ENCODE data around the gene FH. TPM values are rescaled to one million over a fixed set of nuclear protein-coding genes. Genes with fewer than 3 reads are reported as not detected.

FH gene
- total RNA-seq, 4 donors from 2014 or later, result 37.2 to 65.8 (median 45.2) TPM

GRCh38 chr1:241499910-241500309 lies 19.6 kb downstream of the FH start:
- H3K4me3 ChIP-seq (ENCODE audit: low read depth, poor library complexity, severe bottlenecking), result no peak overlapping the region
- WGBS, 2 donors, result 70 to 71% methylated on average over 2 of the region's 2 CpGs
- intact Hi-C loops (cut with DNase I; ENCODE audit: low total_unique reads), result no loop called here
- no peak for TF ChIP-seq POLR2A (IDR thresholded peaks at IDR 0.05)
- TF ChIP-seq, protein P1, sequence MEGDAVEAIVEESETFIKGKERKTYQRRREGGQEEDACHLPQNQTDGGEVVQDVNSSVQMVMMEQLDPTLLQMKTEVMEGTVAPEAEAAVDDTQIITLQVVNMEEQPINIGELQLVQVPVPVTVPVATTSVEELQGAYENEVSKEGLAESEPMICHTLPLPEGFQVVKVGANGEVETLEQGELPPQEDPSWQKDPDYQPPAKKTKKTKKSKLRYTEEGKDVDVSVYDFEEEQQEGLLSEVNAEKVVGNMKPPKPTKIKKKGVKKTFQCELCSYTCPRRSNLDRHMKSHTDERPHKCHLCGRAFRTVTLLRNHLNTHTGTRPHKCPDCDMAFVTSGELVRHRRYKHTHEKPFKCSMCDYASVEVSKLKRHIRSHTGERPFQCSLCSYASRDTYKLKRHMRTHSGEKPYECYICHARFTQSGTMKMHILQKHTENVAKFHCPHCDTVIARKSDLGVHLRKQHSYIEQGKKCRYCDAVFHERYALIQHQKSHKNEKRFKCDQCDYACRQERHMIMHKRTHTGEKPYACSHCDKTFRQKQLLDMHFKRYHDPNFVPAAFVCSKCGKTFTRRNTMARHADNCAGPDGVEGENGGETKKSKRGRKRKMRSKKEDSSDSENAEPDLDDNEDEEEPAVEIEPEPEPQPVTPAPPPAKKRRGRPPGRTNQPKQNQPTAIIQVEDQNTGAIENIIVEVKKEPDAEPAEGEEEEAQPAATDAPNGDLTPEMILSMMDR (IDR thresholded peaks at IDR 0.05), result no peak
- DNase-seq (ENCODE audit: low spot score in 2 of 2), result no peak

DNA sequence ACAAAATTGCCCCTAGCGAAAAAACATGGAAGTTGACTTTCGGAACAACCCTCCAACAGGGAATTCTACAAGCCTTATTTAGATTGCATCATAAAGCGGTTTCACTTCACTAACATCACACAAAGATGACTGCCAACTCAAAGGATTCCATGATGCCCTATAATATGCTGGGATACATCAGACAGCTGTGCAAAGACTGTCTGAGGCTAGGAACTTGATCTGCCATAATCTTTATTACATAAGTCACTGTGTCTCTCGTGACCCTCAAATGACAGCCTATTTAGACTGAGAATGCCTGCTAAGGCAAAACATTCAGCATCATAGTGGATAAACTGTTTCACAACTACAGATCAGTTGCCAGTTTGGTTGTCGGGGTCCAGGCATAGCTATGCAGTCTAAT lies 23.8 kb downstream of the FH start:
- intact Hi-C loops (cut with DNase I; ENCODE audit: low total_unique reads), result no loop called here
- no peak for TF ChIP-seq POLR2A (IDR thresholded peaks at IDR 0.05)
- TF ChIP-seq, protein P1 (IDR thresholded peaks at IDR 0.05), result no peak
- 94 to 99% methylated on average over 5 of the region's 5 CpGs for WGBS, 2 donors
- H3K4me3 ChIP-seq (ENCODE audit: low read depth, poor library complexity, severe bottlenecking), result no peak overlapping the region
- no peak for DNase-seq (ENCODE audit: low spot score in 2 of 2)

- no peak for DNase-seq (ENCODE audit: low spot score in 2 of 2)
- intact Hi-C loops (cut with DNase I; ENCODE audit: low total_unique reads), result no loop called here
- no peak overlapping the region for H3K4me3 ChIP-seq (ENCODE audit: low read depth, poor library complexity, severe bottlenecking)
- TF ChIP-seq POLR2A (IDR thresholded peaks at IDR 0.05), result no peak
- TF ChIP-seq, protein P1 (IDR thresholded peaks at IDR 0.05), result no peak
- WGBS, 2 donors, result 100% methylated on average over 1 of the region's 1 CpG
These were observed 30.8 kb downstream of the FH start for GRCh38 chr1:241488739-241489138.

DNA sequence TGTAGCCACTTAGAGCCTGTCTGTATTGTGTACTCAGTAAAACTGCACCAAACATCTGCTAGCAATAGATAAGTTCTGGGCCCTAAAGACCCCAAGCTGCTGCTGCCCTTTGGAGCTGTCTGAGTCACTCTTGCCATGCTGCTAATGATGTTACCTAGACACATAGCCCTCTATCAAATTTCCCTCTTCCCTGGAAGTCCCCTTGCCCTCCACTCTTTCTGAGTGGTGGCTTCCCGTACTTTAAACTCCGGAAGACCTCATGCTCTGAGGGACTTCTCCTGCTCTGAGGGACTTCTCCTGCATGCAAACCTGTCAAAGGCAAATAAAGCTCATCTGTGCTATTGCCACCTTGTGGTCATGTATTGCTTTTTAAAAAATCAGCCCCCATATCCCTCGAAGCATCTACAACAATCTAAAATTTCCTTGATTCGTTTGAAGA lies 34.0 kb downstream of the FH start:
- TF ChIP-seq, protein P1 (IDR thresholded peaks at IDR 0.05), result no peak
- TF ChIP-seq POLR2A (IDR thresholded peaks at IDR 0.05), result no peak
- 78 to 87% methylated on average over 4 of the region's 4 CpGs for WGBS, 2 donors
- no peak overlapping the region for H3K4me3 ChIP-seq (ENCODE audit: low read depth, poor library complexity, severe bottlenecking)
- DNase-seq (ENCODE audit: low spot score in 2 of 2), result no peak
- intact Hi-C loops (cut with DNase I; ENCODE audit: low total_unique reads), result no loop called here

- no peak for DNase-seq (ENCODE audit: low spot score in 2 of 2)
- no peak overlapping the region for H3K4me3 ChIP-seq (ENCODE audit: low read depth, poor library complexity, severe bottlenecking)
- intact Hi-C loops (cut with DNase I; ENCODE audit: low total_unique reads), result no loop called here
- WGBS, 2 donors, result 97 to 98% methylated on average over 3 of the region's 3 CpGs
- TF ChIP-seq, protein P1 (IDR thresholded peaks at IDR 0.05), result no peak
- no peak for TF ChIP-seq POLR2A (IDR thresholded peaks at IDR 0.05)
These were observed 34.4 kb downstream of the FH start for GRCh38 chr1:241485145-241485544.

GRCh38 chr1:241482761-241483250 lies 36.7 kb downstream of the FH start:
- H3K4me3 ChIP-seq (ENCODE audit: low read depth, poor library complexity, severe bottlenecking), result no peak overlapping the region
- intact Hi-C loops (cut with DNase I; ENCODE audit: low total_unique reads), result no loop called here
- DNase-seq (ENCODE audit: low spot score in 2 of 2), result no peak
- TF ChIP-seq POLR2A (IDR thresholded peaks at IDR 0.05), result no peak
- TF ChIP-seq, protein P1 (IDR thresholded peaks at IDR 0.05), result no peak
- WGBS, 2 donors, result 29 to 41% methylated on average over 1 of the region's 1 CpG

All from lower leg skin (tissue), 4 donors.